Measurements from ENCODE around the gene GPR17. TPM values are rescaled to one million over a fixed set of nuclear protein-coding genes. Genes with fewer than 3 reads are reported as not detected.
A peak's percentile ranks its signal among the peaks of the same experiment; 100 is the strongest.

GPR17 gene
- total and polyA plus RNA-seq, 12 donors, result 0.11 to 2.0 (median 0.35) TPM; not detected in 8

GRCh38 chr2:127605691-127606263 is 40.2 kb upstream of the GPR17 start:
- intact Hi-C loops (cut with DNase I), result no loop called here
- Histone ChIP-seq H3K27ac (no peak overlapping the region), H3K4me1 (replicated peaks in 1 of 2) (no peaks in the 10 kb centered on the region), H3K36me3 (replicated peaks in 1 of 2) (no peaks in the 10 kb centered on the region), H3K27me3 (no peaks in the 10 kb centered on the region), H3K9me3 (replicated peaks in 1 of 3) (no peaks in the 10 kb centered on the region), H3K4me3 (no peak overlapping the region)
- TF ChIP-seq, protein P1, sequence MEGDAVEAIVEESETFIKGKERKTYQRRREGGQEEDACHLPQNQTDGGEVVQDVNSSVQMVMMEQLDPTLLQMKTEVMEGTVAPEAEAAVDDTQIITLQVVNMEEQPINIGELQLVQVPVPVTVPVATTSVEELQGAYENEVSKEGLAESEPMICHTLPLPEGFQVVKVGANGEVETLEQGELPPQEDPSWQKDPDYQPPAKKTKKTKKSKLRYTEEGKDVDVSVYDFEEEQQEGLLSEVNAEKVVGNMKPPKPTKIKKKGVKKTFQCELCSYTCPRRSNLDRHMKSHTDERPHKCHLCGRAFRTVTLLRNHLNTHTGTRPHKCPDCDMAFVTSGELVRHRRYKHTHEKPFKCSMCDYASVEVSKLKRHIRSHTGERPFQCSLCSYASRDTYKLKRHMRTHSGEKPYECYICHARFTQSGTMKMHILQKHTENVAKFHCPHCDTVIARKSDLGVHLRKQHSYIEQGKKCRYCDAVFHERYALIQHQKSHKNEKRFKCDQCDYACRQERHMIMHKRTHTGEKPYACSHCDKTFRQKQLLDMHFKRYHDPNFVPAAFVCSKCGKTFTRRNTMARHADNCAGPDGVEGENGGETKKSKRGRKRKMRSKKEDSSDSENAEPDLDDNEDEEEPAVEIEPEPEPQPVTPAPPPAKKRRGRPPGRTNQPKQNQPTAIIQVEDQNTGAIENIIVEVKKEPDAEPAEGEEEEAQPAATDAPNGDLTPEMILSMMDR (IDR thresholded peaks at IDR 0.05), result no peak
- TF ChIP-seq POLR2A (IDR thresholded peaks at IDR 0.05), result no peak
- 79 to 87% (median 86%) methylated on average over 7 of the region's 7 CpGs for WGBS, 4 donors
- peak in 1 of 7 donors; percentile 5 for DNase-seq

- 86 to 95% (median 91%) methylated on average over 11 to 17 of the region's 17 CpGs for WGBS, 4 donors
- DNase-seq, result peak in 2 of 7 donors; percentile 5 to 21
- Histone ChIP-seq H3K27ac (no peak overlapping the region), H3K9me3 (replicated peaks in 1 of 3) (no peaks in the 10 kb centered on the region), H3K36me3 (replicated peaks in 1 of 2) (no peaks in the 10 kb centered on the region), H3K4me1 (replicated peaks in 1 of 2) (no peaks in the 10 kb centered on the region), H3K27me3 (no peaks in the 10 kb centered on the region), H3K4me3 (no peak overlapping the region)
- intact Hi-C loops (cut with DNase I), result no loop called here
- TF ChIP-seq, protein P1 (IDR thresholded peaks at IDR 0.05), result no peak
- no peak for TF ChIP-seq POLR2A (IDR thresholded peaks at IDR 0.05)
Observed at GRCh38 chr2:127606625-127607398, 39.1 kb upstream of the GPR17 start.

- no peaks in the 10 kb centered on the region for H3K36me3 ChIP-seq (replicated peaks in 1 of 2)
- 86 to 93% (median 90%) methylated on average over 7 to 9 of the region's 9 CpGs for WGBS, 4 donors
- no peak for TF ChIP-seq POLR2A (IDR thresholded peaks at IDR 0.05)
- TF ChIP-seq, protein P1 (IDR thresholded peaks at IDR 0.05), result no peak
- intact Hi-C loops (cut with DNase I), result no loop called here
- H3K9me3 ChIP-seq (replicated peaks in 1 of 3), result no peaks in the 10 kb centered on the region
- H3K4me1 ChIP-seq (replicated peaks in 1 of 2), result no peaks in the 10 kb centered on the region
- peak in 2 of 7 donors; percentile 6 to 21 for DNase-seq
- H3K27ac ChIP-seq, result no peak overlapping the region
- H3K4me3 ChIP-seq, result no peak overlapping the region
- no peaks in the 10 kb centered on the region for H3K27me3 ChIP-seq
Observed at GRCh38 chr2:127607399-127607908, 38.5 kb upstream of the GPR17 start.

All from adrenal gland (tissue), 12 donors.